Ecto neural progenitor cell (in vitro differentiated cells): Measurements from ENCODE around the gene AIG1.
"Not testable (repeated sequence)": the region's sequence is repeated elsewhere in the genome, so short reads cannot be mapped to it uniquely, and the experiment has no call there.

Source experiments
- DNase-seq: peaks from one replicate; pipeline ENCODE4 v3.0.0-alpha.2; 2018; ENCODE audit warnings: low spot score

The AIG1 gene, protein sequence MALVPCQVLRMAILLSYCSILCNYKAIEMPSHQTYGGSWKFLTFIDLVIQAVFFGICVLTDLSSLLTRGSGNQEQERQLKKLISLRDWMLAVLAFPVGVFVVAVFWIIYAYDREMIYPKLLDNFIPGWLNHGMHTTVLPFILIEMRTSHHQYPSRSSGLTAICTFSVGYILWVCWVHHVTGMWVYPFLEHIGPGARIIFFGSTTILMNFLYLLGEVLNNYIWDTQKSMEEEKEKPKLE

DNA sequence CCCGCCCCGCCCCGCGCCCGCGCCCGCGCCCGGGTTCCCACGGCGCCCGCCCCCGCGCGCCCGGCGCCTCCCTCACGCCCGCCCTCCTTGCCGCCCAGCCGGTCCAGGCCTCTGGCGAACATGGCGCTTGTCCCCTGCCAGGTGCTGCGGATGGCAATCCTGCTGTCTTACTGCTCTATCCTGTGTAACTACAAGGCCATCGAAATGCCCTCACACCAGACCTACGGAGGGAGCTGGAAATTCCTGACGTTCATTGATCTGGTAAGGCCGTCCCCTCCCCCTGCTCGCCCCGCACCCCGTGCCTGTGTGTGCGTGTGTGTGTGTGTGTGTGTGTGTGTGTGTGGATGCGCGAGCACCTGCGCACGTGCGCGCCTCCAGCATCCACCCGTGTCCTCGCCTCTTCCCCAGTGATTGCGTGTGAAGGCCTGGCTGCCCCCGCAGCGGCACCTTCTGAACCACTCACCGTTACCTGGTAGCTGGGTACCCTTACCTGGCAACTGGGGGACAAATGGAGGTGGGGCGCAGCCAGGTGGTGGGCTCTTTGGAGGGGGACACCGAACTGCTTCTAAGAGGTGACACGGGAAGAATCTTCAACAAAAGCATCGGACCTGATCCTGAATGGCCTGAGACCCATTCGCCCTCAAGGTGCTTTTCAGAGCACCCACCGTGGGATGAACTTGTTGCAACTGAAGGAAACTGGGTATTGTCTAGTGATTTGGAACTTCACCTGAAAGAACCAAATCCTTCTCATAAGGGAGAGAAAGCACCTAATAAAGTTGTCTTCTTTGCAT, at the start of gene AIG1:
Gene AIG1 (plus strand): TSS at position 84 of the 791 bp plus-strand sequence. CDS start 37 bp downstream, at position 121.
- DNase-seq: peak; percentile 81

DNA sequence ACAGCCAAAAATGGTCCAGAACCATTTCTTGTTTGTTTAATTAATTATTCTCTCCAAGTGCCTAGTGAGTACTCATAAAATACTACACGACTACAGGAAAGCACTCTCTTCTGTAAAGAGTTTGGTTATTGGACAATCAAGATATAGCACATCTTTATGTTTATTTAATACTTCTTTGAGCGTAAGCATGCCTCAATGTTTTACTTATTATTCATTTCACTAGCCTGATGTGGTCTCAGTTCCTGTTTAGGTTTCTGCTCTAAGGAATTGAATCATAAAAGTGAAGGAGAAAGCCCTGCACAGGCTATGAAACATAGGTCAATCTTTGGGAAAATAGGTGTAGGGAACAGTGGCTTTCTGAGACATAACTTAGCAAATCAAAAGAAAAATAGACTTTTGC, 45.9 kb upstream of the AIG1 start:
- no peak for DNase-seq

DNA sequence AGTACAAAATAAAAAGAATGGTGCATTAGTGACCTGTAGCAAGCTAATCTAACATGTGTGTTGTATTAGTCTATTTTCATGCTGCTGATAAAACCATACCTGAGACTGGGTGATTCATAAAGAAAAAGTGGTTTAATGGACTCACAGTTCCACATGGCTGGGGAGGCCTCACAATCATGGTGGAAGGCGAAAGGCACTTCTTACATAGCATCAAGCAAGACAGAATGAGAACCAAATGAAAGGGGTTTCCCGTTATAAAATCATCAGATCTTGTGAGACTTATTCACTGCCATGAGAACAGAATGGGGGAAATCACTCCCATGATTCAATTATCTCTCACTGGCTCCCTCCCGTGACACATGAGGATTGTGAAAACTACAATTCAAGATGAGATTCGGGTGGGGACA, 45.4 kb upstream of the AIG1 start:
- DNase-seq: no peak

DNA sequence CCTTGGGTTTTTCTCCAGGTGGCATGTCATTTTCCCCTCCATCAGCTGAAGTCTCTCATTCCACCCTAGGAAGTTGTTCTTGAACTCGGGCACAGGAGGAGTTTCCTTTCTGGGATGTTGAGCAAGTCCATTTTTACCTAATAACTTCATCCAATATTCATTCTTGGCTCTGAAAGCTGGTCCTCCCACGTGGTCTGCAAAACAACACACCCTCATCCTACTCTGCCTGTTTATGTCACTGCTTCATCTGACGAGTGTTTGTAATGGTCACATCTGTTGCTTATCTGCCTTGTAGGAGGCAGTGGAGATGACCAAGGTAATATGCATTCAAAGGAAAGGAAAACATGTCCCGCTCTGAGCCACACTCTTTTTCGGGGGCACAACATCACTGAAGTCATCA, 41.7 kb upstream of the AIG1 start:
- DNase-seq: no peak

DNA sequence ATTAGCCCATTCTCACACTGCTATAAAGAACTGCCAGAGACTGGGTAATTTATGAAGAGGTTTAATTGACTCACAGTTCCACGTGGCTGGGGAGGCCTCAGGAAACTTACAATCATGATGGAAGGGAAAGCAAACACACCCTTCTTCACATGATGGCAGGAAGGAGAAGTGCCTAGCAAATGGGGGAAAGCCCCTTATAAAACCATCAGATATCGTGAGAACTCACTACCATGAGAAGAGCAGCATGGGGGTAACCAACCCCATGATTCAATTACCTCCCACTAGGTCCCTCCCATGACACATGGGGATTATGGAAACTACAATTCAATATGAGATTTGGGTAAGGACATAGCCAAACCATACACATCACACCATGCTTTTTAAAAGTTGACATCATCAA, 39.8 kb upstream of the AIG1 start:
- DNase-seq: not testable (repeated sequence)

DNA sequence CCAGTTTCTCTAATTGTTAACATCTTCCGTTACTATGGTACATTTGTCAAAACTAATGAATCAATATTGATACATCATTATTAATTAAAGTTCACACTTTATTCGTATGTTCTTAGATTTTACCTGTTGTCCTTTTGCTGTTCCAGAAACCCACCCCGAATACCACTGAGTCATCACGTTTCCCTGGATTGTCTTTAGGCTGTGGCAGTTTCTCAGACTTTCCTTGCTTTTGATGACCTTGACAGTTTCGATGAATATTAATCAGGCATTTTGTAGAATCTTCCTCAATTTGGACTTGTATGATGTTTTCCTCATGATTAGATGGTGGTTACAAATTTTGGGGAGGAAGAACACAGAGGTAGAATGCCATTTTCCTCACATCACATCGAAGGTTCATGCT, 39.1 kb upstream of the AIG1 start:
- no peak for DNase-seq

DNA sequence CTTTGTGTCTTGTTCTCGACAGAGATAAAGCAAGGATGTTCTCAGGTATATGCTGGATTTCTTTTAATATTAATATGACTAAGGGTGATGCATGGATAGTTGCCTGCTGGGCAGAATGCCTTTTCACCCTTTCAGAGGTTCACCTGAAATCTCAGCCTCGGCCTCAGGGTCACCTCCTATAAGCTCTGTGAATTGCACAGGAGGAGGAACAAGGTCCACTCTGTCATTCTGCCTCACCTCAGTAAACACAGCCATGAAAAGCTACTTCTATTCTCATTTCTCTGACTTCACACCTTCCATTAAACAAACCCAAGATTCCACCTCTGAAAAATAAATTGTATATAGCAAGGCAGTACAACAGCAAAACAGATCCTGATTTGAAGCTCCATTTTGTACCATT, 38.1 kb upstream of the AIG1 start:
- no peak for DNase-seq

DNA sequence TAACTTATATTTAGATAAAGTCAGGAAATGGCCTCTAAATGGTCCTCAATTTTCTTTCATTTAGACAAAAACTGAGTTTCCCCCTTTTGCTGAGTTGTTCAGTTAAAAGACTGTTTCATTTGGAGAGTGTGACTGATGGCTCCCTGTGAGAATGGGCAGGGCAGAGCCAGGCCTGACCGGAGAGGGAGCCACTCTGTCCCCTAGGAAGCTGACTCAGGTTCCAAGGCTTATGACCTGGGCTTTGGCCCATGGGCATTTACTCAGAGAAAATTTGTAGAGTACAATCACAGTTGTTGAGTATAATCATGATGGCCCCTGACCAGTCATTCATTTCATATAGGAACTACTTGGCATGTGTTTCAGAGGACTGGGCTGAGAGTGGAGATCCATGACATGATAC, 37.0 kb upstream of the AIG1 start:
- no peak for DNase-seq

DNA sequence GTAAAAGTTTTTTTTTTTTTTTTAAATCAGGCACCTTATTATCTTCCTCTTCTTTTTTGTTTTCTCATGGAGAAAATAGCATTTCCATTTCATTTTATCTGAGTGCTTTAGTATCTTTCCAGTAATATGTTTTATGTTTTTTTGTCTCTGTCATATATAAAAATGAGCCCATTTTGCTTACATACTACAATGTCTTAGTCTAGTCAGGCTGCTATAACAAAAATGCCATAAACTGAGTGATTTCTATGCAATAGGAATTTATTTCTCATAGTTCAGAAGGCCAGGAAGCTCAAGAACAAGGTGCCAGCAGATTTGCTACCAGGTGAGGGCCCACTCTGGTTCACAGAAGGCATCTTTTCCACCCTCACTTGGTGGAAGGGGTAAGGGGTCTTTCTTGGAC, 35.7 kb upstream of the AIG1 start:
- DNase-seq: no peak

DNA sequence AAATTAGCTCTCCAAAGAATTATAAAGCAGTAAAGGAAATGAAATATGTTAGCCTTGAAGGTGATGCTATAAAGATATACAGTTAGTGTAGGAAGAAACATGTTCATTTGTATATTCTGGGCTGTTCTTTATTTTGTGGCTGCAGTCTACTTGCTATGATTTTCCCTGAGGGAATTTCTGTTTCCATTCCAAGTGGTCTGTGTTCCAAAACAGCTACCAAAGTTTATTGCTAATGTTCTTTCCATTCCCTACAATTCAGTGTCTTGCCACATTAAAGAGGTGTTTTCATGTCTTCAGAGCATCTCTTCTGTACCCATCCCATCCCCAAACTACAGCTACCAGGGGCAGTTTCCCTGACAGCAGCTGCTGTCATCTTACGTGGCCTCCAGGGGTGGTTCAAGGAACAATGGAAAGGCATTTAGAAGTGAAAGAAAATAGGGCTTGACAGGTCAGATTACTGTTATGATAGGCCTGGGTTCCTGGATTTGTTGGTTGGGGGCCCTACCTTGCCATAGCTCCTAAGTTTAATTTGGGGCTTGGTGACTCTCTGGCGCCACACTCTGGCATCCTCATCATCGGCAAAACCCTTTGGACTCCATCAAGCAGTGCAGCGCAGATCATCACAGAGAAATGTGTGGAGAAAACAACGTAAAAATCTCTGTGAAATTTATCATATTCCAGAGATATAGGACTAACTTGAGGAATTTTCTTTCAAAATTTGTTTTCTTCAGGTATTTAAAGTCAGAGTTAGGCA, 33.8 kb upstream of the AIG1 start:
- DNase-seq: no peak

DNA sequence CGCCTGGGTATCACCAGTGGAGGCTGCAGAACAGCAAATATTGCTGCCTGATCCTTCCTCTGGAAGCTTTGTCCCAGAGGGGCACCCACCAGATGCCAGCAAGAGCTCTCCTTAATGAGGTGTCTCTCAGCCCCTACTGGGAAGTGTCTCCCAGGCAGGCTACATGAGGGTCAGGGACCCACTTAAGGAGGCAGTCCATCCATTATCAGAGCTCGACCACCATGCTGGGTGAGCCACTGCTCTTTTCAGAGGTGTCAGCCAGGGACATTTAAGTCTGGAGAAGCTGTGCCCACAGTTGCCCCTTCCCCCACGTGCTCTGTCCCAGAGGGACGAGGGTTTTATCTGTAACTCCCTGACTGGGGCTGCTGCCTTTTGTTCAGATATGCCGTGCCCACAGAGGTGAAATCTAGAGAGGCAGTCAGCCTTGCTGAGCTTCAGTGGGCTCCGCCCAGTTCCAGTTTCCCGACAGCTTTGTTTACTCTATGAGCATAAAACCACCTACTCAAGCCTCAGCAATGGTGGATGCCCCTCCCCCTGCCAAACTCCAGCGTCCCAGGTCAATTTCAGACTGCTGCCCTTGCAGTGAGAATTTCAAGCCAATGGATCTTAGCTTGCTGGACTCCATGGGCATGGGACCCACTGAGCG, 25.9 kb upstream of the AIG1 start:
- no peak for DNase-seq

DNA sequence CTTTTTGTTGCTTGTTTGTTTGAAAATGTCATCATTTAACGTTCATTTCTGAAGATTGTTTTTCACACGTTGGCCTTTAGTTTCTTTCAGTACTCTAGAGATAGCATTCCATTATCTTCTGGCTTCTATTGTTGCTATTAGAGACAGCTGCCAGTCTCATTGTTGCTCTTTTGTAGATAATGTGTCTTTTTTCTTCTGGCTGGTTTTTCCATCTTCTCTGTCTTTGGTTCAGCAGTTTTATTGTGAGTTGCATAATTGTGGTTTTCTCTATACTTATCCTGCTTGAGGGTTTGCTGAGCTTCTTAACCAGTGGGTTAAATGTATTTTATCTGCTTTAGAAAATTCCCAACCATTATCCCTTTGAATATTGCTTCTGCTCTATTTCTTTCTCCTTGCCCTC, 23.2 kb upstream of the AIG1 start:
- DNase-seq: no peak

DNA sequence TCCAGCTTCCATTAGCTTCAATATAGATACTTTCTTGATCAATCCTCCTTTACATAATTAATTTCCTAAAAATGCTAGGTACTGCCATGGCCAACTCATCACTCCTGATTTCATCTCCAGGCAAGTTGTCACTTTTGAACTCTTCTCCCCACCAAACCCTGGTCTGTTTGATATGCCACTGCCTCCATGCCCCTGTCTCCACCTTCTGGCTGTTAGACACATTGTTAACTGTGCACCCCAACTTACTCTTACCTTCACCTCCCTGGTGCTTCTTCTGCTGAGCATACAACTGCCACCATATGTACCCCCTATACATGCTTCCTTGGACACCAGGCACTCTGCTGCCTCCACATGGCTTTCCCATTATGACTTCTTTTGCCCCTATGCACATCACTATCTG, 21.9 kb upstream of the AIG1 start:
- no peak for DNase-seq

DNA sequence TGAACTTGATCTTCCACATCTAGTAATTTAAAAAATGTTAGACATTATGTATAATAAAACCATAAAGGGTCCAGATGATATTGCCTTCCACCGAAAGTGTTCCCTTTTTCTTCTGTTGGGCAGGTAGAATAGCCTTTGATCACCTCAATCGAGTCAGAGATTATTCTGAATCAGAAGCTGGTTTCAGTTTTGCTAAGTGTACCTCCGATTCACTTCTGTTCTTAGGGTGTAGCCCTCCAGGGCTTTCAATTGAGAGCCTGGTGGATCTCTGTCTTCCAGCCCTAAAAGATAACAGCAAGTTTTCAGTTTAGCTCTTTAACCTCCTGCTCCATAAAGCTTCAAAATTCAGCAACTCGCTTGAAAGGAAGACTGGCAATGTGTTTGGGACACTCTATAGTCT, 21.1 kb upstream of the AIG1 start:
- no peak for DNase-seq

DNA sequence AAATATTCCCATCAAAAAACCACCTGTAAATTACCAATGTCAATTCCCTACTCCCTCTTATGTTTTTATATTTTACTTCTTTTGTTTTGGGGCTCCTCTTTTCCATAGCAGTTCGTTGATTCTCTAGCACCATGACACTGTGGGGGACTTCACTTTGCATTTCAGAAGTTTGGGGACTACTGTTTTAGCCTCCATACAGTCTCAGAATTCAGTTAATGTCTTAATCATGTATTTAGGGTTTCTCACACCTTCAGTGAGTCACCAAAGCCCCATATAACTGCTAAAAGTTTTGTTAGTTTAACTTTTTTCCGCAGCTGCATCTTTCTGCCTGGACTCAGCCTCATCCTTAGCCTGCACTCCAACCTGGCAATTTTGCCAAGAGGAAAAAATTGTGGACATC, 20.7 kb upstream of the AIG1 start:
- no peak for DNase-seq

DNA sequence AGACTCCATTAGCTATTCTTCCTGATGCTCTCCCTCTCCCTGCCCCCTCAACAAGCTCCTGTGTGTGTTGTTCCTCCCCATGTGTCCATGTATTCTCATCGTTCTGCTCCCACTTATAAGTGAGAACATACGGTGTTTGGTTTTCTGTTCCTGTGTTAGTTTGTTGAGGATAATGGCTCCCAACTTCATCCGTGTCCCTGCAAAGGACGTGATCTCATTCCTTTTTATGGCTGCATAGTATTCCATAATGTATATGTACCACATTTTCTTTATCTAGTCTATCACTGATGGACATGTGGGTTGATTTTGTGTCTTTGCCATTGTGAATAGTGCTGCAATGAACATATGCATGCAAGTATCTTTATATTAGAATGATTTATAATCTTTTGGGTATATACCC, 16.3 kb upstream of the AIG1 start:
- not testable (repeated sequence) for DNase-seq

DNA sequence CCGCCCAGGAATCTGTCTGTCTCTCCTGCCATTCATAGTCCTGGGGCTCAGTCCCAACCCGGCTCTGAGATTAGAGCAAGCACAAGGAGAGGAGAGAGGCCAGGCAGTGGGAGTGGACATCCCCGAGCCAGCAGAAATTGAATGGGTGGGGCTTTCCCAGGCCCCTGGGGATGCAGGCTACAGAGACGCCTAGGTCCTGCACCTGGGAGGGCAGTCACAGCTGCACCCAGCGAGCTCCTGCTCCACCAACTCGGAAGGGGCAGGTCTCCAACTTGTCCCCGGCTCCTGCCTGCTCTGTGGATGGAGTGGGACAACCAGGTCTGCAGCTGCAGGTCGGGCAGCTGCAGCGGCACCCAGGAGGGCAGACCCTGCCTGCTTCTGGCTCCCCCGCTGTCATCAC, 11.1 kb upstream of the AIG1 start:
- no peak for DNase-seq

DNA sequence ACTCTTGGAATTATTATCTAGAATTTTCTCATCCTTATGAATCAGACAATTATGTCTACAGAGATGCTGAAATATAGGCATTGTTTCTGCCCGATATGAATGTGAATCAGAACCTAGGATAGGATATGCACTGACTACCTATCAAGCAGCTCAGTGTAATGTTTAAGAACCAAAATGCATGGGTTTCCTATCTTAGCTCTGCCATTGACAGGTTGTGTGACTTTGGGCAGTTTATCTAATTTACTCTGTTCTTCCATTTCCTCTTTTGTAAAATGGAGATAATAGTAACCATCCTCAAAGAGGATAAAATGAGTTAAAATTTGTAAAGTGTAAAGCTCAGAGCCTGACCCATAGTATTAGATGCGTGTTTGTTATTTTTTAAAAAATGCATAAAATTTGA, 10.2 kb upstream of the AIG1 start:
- DNase-seq: no peak

DNA sequence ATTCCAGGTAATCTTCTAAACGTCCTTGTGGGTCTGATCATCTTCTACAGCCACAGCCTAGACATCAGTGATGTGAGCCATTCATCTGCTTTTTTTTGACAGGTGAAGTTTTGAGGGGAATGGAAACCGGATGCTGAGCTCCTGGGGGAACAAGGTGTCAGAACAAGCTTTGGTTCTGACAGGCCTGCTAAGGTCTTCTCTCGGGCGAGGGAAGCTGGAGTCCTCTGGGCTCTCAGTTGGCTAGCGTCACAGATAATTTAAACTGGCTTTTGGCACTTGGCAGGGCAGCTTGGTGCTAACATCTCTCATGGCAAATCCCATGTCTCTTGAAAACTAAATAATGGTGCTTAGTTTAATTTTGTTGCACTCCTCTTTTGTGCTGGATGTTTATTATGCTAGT, 8.4 kb upstream of the AIG1 start:
- no peak for DNase-seq

DNA sequence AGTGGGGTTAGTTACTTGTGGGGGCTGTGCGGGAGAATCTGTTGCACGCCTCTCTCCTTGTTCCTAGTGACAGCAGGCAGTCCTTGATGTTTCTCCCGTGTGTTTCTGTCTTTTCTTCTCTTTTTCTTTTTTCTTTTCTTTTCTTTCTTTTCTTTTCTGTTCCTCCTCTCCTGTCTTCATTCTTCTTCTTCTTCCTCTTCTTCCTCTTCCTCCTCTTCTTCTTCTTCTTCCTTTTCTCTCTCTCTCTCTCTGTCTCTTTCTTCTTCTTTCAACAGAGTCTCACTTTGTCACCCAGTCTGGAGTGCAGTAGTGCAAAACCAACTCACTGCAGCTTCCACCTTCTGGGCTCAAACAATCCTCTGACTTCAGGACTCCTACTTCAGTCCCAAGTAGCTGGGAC, 6.8 kb upstream of the AIG1 start:
- DNase-seq: no peak

DNA sequence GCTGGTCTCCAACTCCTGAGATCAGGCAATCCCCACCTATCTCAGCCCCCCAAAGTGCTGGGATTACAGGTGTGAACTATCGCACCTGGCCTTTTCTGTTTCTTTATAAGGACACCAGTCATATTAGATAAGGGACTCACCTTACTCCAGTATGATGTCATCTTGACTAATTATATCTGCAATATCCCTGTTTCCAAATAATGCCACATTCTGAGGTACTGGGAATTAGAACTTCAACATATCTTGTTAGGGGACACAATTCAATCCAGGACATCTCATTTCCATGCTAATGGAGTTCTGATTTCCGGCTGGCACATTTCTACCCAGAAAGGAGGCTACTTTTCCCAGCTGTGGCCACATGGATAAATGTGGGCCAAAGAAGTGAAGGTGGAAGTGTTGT, 6.4 kb upstream of the AIG1 start:
- no peak for DNase-seq

DNA sequence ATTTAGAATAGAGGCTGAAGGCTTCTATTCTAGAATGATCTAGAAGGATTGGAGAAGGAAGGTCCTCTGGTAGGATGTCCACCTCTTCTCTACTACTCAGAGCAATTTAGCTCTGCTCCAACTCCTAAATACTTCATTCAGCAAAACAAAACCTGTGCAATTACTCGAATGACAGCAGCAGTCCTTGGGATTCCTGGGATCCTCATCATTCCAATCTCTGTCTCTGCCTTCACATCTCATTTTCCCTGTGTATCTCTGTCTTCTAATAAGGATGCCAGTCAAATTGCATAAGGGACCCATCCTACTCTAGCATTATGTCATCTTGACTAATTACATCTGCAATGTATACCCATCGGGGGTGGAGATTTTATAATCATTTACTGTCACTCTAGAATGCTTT, 5.5 kb upstream of the AIG1 start:
- DNase-seq: no peak

DNA sequence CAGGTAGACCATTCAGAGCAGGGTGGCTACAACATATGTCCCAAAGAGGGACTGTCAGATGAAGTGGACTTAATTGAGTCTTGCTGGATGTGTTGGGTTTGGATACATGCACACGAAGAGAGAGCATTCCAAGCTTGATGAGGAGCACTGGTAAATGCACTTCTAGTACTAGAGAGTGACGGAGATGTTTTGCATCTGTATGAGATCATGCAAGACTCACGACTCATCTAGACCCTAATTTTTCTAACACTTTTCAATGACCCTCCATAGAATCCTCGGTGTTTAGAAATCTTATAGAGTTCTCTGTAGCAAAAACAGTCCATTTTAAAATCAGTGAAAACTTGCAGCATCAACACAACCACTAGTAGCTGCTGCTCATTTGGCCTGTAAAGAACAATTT, 4.8 kb upstream of the AIG1 start:
- DNase-seq: no peak
